HG03354 (cell line): ENCODE data around the gene TMEM79.

Experiments used
- ATAC-seq: cut with Tn5 transposase; IDR thresholded peaks from one replicate; pipeline ENCODE4 v1.9.1; 2021; ENCODE audit warnings: mild to moderate bottlenecking; ENCODE audit not compliant: unreplicated experiment, poor library complexity, severe bottlenecking

The TMEM79 gene

GRCh38 chr1:156260896-156261295 is 23.2 kb upstream of the TMEM79 start:
- no peak for ATAC-seq

GRCh38 chr1:156262461-156263287 is 21.5 kb upstream of the TMEM79 start:
- ATAC-seq = no peak

- ATAC-seq = no peak
Measured at GRCh38 chr1:156263288-156263655, 20.9 kb upstream of the TMEM79 start.

- no peak for ATAC-seq
Measured at GRCh38 chr1:156266051-156266450, 18.1 kb upstream of the TMEM79 start.

GRCh38 chr1:156268336-156268735 is 15.8 kb upstream of the TMEM79 start:
- no peak for ATAC-seq

GRCh38 chr1:156270314-156270713 is 13.8 kb upstream of the TMEM79 start:
- no peak for ATAC-seq

- no peak for ATAC-seq
Measured at GRCh38 chr1:156276532-156276931, 7.6 kb upstream of the TMEM79 start.

GRCh38 chr1:156276966-156277381 is 7.2 kb upstream of the TMEM79 start:
- no peak for ATAC-seq

GRCh38 chr1:156279837-156280236 is 4.3 kb upstream of the TMEM79 start:
- no peak for ATAC-seq

GRCh38 chr1:156281281-156281680 is 2.8 kb upstream of the TMEM79 start:
- peak; percentile 50 for ATAC-seq

GRCh38 chr1:156281693-156282478 is 2.2 kb upstream of the TMEM79 start:
- ATAC-seq = no peak

GRCh38 chr1:156282479-156283222 is 1.5 kb upstream of the TMEM79 start, which contains the start of gene SMG5:
Gene SMG5 (minus strand): TSS chr1:156282825. CDS start chr1:156282680, 145 bp downstream.
- ATAC-seq = peak; percentile 87

- no peak for ATAC-seq
Measured at GRCh38 chr1:156283521-156283920, 604 bp upstream of the TMEM79 start.

- no peak for ATAC-seq
Measured at GRCh38 chr1:156284757-156285156, 632 bp downstream of the TMEM79 start.

GRCh38 chr1:156285437-156285836 is 1.3 kb downstream of the TMEM79 start:
- no peak for ATAC-seq

GRCh38 chr1:156286061-156286460 is 1.9 kb downstream of the TMEM79 start:
- no peak for ATAC-seq

GRCh38 chr1:156289857-156290256 is 5.7 kb downstream of the TMEM79 start:
- ATAC-seq = no peak

- ATAC-seq = no peak
Measured at GRCh38 chr1:156291226-156292061, 7.3 kb downstream of the TMEM79 start.

- ATAC-seq = no peak
Measured at GRCh38 chr1:156293098-156293434, 8.9 kb downstream of the TMEM79 start.

- no peak for ATAC-seq
Measured at GRCh38 chr1:156293895-156294294, 9.8 kb downstream of the TMEM79 start.
